Subcutaneous abdominal adipose tissue (tissue), 5 donors: ENCODE data around the gene SSBP3.
"Not testable (repeated sequence)": the region's sequence is repeated elsewhere in the genome, so short reads cannot be mapped to it uniquely, and the experiment has no call there.

Experiments
- H3K27ac ChIP-seq: one replicate; pipeline ENCODE4 v1.7.0; 2013; ENCODE audit warnings: low read depth, mild to moderate bottlenecking, inconsistent platforms, low read length, moderate library complexity
- H3K27me3 ChIP-seq, 5 donors: one replicate each; pipeline ENCODE4 v1.7.0; 2013; ENCODE audit warnings: low read length in 5 of 5, inconsistent platforms in 1 of 5; ENCODE audit not compliant: control insufficient read depth in 5 of 5, insufficient read depth in 4 of 5
- H3K36me3 ChIP-seq, 5 donors: one replicate each; pipeline ENCODE4 v1.7.0; 2013; ENCODE audit warnings: low read length in 5 of 5; ENCODE audit not compliant: control insufficient read depth in 5 of 5, insufficient read depth in 5 of 5
- H3K4me1 ChIP-seq, 5 donors: one replicate each; pipeline ENCODE4 v1.7.0; 2013; ENCODE audit warnings: low read length in 5 of 5, mild to moderate bottlenecking in 3 of 5, moderate library complexity in 1 of 5; ENCODE audit not compliant: control insufficient read depth in 5 of 5, insufficient read depth in 5 of 5
- H3K4me3 ChIP-seq, 5 donors: one replicate each; pipeline ENCODE4 v1.7.0; 2013; ENCODE audit warnings: low read length in 5 of 5, low read depth in 1 of 5
- H3K9ac ChIP-seq, 5 donors: one replicate each; pipeline ENCODE4 v1.7.0; 2013; ENCODE audit warnings: low read length in 5 of 5, mild to moderate bottlenecking in 4 of 5, moderate library complexity in 3 of 5
- H3K9me3 ChIP-seq, 5 donors: one replicate each; pipeline ENCODE4 v1.7.0; 2013; ENCODE audit warnings: low read length in 5 of 5; ENCODE audit not compliant: control insufficient read depth in 5 of 5
- donor health status: healthy.
- donor health status: healthy.
- donor health status: healthy.
- donor health status: healthy.
- donor health status: healthy.

SSBP3 gene

DNA sequence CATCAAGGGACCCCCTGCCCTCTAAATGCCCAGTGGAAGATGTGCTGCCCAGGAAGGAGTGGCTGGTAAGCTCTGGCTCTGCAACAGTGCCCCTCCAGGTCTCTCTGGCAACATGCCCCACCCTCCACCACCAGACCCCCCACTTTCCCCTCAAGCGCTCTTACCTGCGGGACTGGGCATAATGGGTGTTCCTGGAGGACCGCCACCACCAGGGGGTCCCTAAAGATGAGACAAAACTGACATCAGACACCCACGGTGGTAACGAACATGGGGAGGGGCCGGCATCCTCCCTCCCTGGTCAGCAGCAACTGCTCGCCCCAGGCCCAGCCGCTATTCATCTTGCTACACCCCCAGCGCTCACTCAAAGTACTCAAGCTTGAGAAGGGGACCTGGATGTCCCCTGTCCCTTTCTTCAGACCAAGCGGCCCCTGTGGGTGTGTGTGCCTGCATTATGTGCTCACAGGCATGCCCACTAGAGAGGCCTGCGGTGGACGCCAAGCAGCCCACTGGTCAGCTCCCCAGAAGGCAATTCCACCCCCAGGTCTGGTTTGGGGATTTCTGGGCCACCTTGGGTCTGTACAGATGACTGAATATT is 165.4 kb downstream of the SSBP3 start:
- peaks cover 0 to 5% (median 3%) of the 10 kb centered on the region in 5 donors for H3K4me1 ChIP-seq
- peaks cover 10 to 81% (median 65%) of the 10 kb centered on the region in 5 donors for H3K36me3 ChIP-seq
- no peaks in the 10 kb centered on the region for H3K27me3 ChIP-seq
- H3K27ac ChIP-seq, result no peak overlapping the region
- no peaks in the 10 kb centered on the region for H3K9me3 ChIP-seq
- no peak overlapping the region for H3K9ac ChIP-seq
- H3K4me3 ChIP-seq, result no peak overlapping the region

DNA sequence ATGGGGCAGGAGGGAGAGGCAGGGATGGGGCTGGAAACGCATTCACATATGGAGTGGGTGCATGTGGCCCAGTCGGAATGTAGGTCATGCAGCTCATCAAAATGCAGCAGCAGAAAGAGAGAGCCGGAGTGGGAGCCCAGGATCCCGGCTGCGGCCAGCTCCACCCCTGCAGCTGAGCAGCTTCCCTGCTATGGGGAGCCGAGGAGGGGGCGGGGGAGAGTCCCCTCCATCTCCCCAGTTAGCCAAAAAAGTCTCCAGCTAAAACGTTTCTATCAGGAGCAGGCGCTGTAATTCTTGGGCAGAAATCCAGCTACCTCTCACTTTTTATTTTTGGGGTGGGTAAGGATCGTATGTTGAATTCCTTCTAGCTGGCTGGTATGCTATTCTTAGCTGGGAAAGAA is 166.6 kb downstream of the SSBP3 start:
- Histone ChIP-seq H3K36me3 (peaks cover 10 to 69% (median 60%) of the 10 kb centered on the region in 5 donors), H3K9ac (no peak overlapping the region)

DNA sequence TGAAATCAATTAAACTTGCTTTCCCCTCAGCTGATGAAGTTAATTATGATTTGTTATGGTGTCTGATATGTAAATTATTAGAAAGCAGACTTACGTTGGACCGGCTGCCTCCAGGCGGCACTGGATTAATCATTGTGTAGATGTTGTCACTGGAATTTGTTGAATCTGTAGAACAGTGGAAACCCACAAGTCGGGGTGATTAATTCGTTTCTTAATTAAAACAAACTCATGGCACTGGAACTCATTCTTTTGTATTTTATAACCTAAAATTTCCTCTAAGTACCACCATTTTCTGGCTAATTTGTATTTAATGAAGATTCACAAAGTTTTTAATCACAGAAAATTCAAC is 167.2 kb downstream of the SSBP3 start:
- peaks cover 10 to 65% (median 60%) of the 10 kb centered on the region in 5 donors for H3K36me3 ChIP-seq
- H3K27ac ChIP-seq, result no peak overlapping the region
- H3K9me3 ChIP-seq, result no peaks in the 10 kb centered on the region
- H3K27me3 ChIP-seq, result no peaks in the 10 kb centered on the region
- H3K4me1 ChIP-seq, result no peaks in the 10 kb centered on the region
- no peak overlapping the region for H3K4me3 ChIP-seq
- no peak overlapping the region for H3K9ac ChIP-seq

More for the DNA sequence above, 166.6 kb downstream of the SSBP3 start:
- H3K27ac ChIP-seq, result no peak overlapping the region
- no peaks in the 10 kb centered on the region for H3K27me3 ChIP-seq
- no peaks in the 10 kb centered on the region for H3K4me1 ChIP-seq
- no peak overlapping the region for H3K4me3 ChIP-seq
- no peaks in the 10 kb centered on the region for H3K9me3 ChIP-seq

DNA sequence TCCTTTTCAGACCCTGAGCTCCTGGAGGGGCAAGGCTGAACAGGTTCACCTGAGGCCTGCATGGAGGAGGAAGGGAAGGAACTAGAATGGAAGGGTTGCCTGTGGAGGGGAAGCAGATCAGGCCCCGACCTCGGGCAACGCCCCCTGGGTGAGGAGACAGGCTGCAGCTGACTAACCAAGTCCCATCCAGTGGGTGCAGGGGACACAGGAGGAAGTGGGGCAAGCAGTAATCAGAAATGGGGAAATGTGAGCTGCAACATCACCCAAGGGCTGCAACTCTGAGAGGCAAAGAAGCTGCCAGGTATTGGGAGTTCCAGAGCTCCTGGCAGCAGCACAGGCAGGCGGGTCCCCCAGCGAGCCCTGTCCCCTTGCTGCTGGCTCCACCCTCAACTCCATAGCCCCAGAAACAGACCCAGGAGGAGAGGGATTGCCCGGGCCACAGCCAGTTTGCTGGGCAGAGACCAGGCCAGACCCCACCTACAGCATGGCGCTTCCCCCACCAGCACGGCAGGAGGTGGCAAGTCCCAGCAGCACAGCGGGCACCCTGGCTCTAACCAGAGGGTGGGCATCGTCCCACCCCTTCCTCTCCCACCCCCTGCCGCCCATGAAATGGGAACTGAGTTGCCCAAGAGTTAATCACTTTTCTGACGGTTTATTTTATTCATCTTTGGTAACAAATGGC is 167.7 kb downstream of the SSBP3 start:
- peaks cover 10 to 63% (median 57%) of the 10 kb centered on the region in 5 donors for H3K36me3 ChIP-seq

DNA sequence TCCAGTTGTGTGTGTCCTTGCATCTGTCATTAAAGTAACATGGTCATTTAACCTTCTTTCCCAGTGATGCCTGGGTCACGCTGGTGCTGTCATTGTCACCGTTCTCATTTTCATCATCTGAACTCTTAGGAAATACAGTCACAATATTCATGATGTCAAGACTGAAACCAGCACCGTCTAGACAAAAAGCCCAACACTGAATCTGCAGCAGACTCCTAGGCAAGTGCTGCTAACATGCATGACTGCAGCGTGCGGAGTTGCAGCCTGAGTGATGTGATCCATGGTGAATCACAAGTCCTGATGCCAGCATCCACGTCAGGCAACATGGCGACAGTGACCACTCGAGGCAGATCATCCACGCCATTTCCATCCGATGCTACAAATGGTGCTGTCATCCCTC is 168.6 kb downstream of the SSBP3 start:
- Histone ChIP-seq H3K9ac (no peak overlapping the region), H3K4me1 (no peaks in the 10 kb centered on the region), H3K27ac (no peak overlapping the region), H3K27me3 (no peaks in the 10 kb centered on the region), H3K36me3 (peaks cover 10 to 54% (median 50%) of the 10 kb centered on the region in 5 donors), H3K4me3 (no peak overlapping the region), H3K9me3 (no peaks in the 10 kb centered on the region)

More for the DNA sequence above, 167.7 kb downstream of the SSBP3 start:
- Histone ChIP-seq H3K9me3 (no peaks in the 10 kb centered on the region), H3K4me1 (no peaks in the 10 kb centered on the region), H3K4me3 (no peak overlapping the region), H3K27ac (no peak overlapping the region), H3K27me3 (no peaks in the 10 kb centered on the region), H3K9ac (no peak overlapping the region)

DNA sequence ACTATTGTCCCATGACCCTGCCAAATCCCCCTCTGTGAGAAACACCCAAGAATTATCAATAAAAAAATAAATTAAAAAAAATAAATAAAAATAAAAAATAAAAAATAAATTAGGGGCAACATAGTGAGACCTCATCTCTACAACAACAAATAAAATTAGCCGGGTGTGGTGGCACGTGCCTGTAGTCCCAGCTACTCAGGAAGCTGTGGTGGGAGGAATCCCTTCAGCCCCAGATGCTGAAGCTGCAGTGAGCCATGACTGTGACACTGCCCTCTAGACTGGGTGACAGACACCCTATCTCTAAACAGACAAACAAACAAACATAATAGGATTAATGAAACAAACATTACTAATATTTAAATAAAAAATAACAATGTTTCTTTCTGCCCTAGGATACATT is 171.9 kb downstream of the SSBP3 start:
- H3K4me3 ChIP-seq, result no peak overlapping the region
- no peak overlapping the region for H3K9ac ChIP-seq
- H3K27ac ChIP-seq, result no peak overlapping the region
- H3K9me3 ChIP-seq, result no peaks in the 10 kb centered on the region
- H3K4me1 ChIP-seq, result peaks cover 0 to 5% (median under 1%) of the 10 kb centered on the region in 5 donors
- peaks cover 10 to 37% (median 28%) of the 10 kb centered on the region in 5 donors for H3K36me3 ChIP-seq
- no peaks in the 10 kb centered on the region for H3K27me3 ChIP-seq

DNA sequence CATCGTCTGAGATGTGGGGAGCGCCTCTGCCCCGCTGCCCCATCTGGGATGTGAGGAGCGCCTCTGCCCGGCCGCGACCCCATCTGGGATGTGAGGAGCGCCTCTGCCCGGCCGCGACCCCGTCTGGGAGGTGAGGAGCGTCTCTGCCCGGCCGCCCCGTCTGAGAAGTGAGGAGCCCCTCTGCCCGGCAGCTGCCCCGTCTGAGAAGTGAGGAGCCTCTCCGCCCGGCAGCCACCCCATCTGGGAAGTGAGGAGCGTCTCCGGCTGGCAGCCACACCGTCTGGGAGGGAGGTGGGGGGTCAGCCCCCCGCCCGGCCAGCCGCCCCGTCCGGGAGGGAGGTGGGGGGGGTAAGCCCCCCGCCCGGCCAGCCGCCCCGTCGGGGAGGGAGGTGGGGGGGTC is 173.0 kb downstream of the SSBP3 start:
- not testable (repeated sequence) for H3K4me3 ChIP-seq, H3K9ac ChIP-seq, H3K27me3 ChIP-seq, H3K9me3 ChIP-seq, H3K27ac ChIP-seq, H3K4me1 ChIP-seq
- H3K36me3 ChIP-seq, result peaks cover 10 to 35% (median 22%) of the 10 kb centered on the region in 5 donors

DNA sequence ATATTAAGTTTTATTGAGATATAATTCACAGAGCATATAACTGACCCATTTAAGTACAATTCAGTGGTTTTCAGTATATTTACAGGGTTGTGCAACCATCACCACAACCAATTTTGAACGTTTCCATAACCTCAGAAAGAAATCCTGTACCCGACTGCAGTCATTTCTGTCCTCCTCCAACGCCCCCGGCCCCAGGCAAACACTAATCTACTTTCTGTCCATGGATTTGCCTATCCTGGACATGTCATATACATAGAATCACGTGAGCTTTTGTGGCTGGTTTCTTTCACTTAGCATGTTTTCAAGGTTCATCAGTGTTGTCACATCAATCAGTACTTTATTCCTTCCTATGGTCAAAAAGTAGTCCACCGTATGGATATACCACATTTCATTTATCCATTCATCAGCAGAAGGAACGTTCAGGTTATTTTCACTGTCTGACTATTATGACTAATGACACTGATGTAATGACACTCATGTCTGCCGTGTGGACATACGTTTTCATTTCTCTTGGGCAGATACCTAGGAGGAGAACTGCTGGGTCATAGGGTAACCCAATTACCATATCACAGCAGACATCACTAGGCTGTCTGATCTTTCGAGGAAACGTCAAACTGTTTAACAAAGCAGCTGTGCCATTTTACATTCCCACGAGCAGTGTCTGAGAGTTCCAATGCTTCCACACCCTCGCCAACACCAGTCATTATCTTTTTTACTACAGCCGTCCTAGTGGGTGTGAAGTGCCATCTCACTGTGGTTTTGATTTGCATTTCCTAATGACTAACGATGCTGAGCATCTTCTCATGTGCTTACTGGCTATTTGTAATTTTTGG is 175.5 kb downstream of the SSBP3 start:
- H3K9ac ChIP-seq, result no peak overlapping the region
- no peaks in the 10 kb centered on the region for H3K9me3 ChIP-seq
- H3K4me1 ChIP-seq, result peaks cover 0 to 12% (median 5%) of the 10 kb centered on the region in 5 donors
- H3K4me3 ChIP-seq, result no peak overlapping the region
- no peaks in the 10 kb centered on the region for H3K27me3 ChIP-seq
- H3K36me3 ChIP-seq, result peaks cover 0 to 32% (median 9%) of the 10 kb centered on the region in 5 donors
- no peak overlapping the region for H3K27ac ChIP-seq

DNA sequence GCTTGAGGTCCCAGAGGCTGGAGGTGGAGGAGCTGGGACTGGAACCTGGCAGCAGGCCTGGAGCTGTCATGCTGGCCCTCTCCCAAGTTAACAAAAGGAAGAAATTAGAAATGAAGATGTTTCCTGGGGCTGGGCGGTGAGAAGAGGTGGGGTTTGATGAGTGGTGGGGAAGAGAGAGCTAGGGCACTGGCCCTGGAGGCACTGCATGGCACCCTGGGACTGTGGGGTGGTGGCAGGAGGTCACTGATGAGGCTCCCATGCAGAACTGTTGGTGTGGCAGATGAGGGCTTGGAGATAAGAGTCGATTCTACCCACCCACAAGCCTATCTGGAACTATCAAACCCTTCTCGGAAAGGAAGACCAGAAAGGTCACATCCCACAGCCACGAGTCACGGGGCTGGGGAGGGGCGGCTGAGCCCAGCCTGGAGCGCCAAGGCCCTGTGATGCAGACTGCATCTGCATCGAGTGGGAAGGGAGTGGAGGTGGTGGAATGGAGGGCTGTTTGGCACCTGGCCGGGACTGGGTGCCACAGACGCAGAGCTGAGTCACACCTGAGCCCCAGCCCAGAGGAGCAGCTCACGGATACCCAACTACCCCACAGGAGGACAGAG is 176.8 kb downstream of the SSBP3 start:
- Histone ChIP-seq H3K4me1 (peaks cover 0 to 12% (median 5%) of the 10 kb centered on the region in 5 donors), H3K9me3 (no peaks in the 10 kb centered on the region), H3K27me3 (no peaks in the 10 kb centered on the region), H3K4me3 (no peak overlapping the region), H3K36me3 (peaks cover 0 to 35% (median 11%) of the 10 kb centered on the region in 5 donors), H3K9ac (peak overlapping the region in 1 of 5 donors; percentile 14), H3K27ac (no peak overlapping the region)
